Stomach (tissue), 4 donors: Measurements from ENCODE around the gene DUSP7.

Experiments used
- EP300 ChIP-seq: sonication (generic); formaldehyde crosslinking; IDR thresholded peaks from one replicate; pipeline ENCODE4 v1.6.1; 2017; ENCODE audit warnings: antibody characterized with exemption
- POLR2A ChIP-seq, 4 donors: fragments of 450-650 bp; IDR thresholded peaks; one replicate each; pipeline ENCODE4 v1.6.1; 2016; ENCODE audit warnings: antibody characterized with exemption in 4 of 4, control low read depth in 2 of 4, mild to moderate bottlenecking in 1 of 4, moderate library complexity in 1 of 4
- POLR2AphosphoS5 ChIP-seq, 3 donors: sonication (generic); formaldehyde crosslinking; IDR thresholded peaks; one replicate each; pipeline ENCODE4 v1.6.1; 2016; ENCODE audit warnings: antibody characterized with exemption in 3 of 3
- TF ChIP-seq, protein P1 (sequence below), 7 experiments: fragments of 450-650 bp in 4 of 7; fragments of 200-600 bp in 3 of 7; sonication (generic) in 3 of 7; IDR thresholded peaks; one replicate each; pipeline ENCODE4 v1.5.1; 2016 to 2019; ENCODE audit warnings: antibody characterized with exemption in 7 of 7, control low read depth in 2 of 7, mild to moderate bottlenecking in 1 of 7

DNA sequence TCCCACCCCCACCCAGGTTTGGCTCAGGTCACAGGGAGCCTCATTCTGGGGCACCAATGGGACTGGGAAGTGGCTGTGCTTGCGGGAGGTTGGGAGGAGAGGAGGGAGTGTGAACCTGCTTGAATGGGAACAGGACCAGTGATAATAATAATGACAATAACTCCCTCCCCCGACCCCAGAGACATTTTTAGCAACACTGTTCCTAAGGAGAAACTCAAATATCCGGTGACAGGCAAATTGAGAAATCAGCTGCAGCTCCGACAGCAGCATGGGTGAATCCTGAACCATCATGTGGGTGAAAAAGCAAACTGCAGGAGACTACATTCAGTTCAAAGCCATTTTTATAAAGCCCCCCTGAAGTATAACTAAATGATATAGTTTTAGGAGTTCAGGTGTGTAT, 49.1 kb downstream of the DUSP7 start:
- TF ChIP-seq, protein P1, sequence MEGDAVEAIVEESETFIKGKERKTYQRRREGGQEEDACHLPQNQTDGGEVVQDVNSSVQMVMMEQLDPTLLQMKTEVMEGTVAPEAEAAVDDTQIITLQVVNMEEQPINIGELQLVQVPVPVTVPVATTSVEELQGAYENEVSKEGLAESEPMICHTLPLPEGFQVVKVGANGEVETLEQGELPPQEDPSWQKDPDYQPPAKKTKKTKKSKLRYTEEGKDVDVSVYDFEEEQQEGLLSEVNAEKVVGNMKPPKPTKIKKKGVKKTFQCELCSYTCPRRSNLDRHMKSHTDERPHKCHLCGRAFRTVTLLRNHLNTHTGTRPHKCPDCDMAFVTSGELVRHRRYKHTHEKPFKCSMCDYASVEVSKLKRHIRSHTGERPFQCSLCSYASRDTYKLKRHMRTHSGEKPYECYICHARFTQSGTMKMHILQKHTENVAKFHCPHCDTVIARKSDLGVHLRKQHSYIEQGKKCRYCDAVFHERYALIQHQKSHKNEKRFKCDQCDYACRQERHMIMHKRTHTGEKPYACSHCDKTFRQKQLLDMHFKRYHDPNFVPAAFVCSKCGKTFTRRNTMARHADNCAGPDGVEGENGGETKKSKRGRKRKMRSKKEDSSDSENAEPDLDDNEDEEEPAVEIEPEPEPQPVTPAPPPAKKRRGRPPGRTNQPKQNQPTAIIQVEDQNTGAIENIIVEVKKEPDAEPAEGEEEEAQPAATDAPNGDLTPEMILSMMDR (IDR thresholded peaks at IDR 0.05), result no peak
- TF ChIP-seq POLR2A (IDR thresholded peaks at IDR 0.05), result no peak
- TF ChIP-seq EP300, result no peak
- TF ChIP-seq POLR2AphosphoS5 (IDR thresholded peaks at IDR 0.05), result no peak
